SK-N-SH (cell line): ENCODE results near the gene LMBR1. TPM values are rescaled to one million over a fixed set of nuclear protein-coding genes. Genes with fewer than 3 reads are reported as not detected.

ENCODE experiments used
- CTCF ChIA-PET: fragments of 300-600, 350-600 bp; formaldehyde crosslinking; extraction: SDS; loops from one replicate; lab custom pipeline; 2021; lab: Yijun Ruan, JAX
- POLR2A ChIA-PET: fragments of 350-600 bp; sonication (Branson Sonifier 250); formaldehyde crosslinking; extraction: SDS; loops from one replicate; lab custom pipeline; 2020; ENCODE audit warnings: antibody characterized with exemption, inconsistent platforms; lab: Yijun Ruan, JAX
- DNase-seq: peaks from one replicate; pipeline ENCODE4 v3.0.0; 2012
- H2AFZ ChIP-seq: fragments of 200-600 bp; sonication (generic); 2 replicates; pipeline ENCODE4 v1.8.1; 2016; ENCODE audit warnings: antibody characterized with exemption, mild to moderate bottlenecking, low read depth
- H3F3A ChIP-seq: fragments of 200-600 bp; sonication (generic); replicated peaks from 2 replicates; pipeline ENCODE3; 2016; ENCODE audit warnings: antibody characterized with exemption, mild to moderate bottlenecking; ENCODE audit not compliant: insufficient read depth
- H3K27ac ChIP-seq, 2 experiments: fragments of 200-500 bp in 1 of 2; fragments of 200-600 bp in 1 of 2; sonication (Bioruptor generic) in 1 of 2; sonication (generic), shearing (Covaris generic) in 1 of 2; 2 replicates each; pipeline versions ENCODE4 v1.5.1 to v1.6.1; 2014 to 2016; ENCODE audit warnings: low read depth in 2 of 2, inconsistent platforms in 1 of 2, low read length in 1 of 2, mild to moderate bottlenecking in 1 of 2, mixed read lengths in 1 of 2
- H3K27me3 ChIP-seq: fragments of 200-600 bp; sonication (generic), shearing (Covaris generic); 2 replicates; pipeline ENCODE4 v1.6.1; 2016; ENCODE audit warnings: mixed run types; ENCODE audit not compliant: insufficient read depth
- H3K36me3 ChIP-seq, 2 experiments: fragments of 200-500 bp in 1 of 2; fragments of 200-600 bp in 1 of 2; sonication (Bioruptor generic) in 1 of 2; sonication (generic) in 1 of 2; replicated peaks in 1 of 2; 2 replicates each; pipeline versions ENCODE3 to v1.5.1; 2014 to 2016; ENCODE audit warnings: low read length in 1 of 2, mild to moderate bottlenecking in 1 of 2; ENCODE audit not compliant: insufficient read depth in 2 of 2, control insufficient read depth in 1 of 2
- H3K4me1 ChIP-seq, 2 experiments: fragments of 200-500 bp in 1 of 2; fragments of 200-600 bp in 1 of 2; sonication (Bioruptor generic) in 1 of 2; sonication (generic), shearing (Covaris generic) in 1 of 2; 2 replicates each; pipeline versions ENCODE4 v1.5.1 to v1.6.1; 2014 to 2016; ENCODE audit warnings: low read depth in 1 of 2, low read length in 1 of 2, mixed run types in 1 of 2; ENCODE audit not compliant: insufficient read depth in 2 of 2, control insufficient read depth in 1 of 2
- H3K4me2 ChIP-seq: fragments of 200-600 bp; sonication (generic), shearing (Covaris generic); 2 replicates; pipeline ENCODE4 v1.6.1; 2017; ENCODE audit warnings: mixed run types
- H3K4me3 ChIP-seq, 2 experiments: fragments of 200-500 bp in 1 of 2; fragments of 200-600 bp in 1 of 2; sonication (Bioruptor generic) in 1 of 2; sonication (generic), shearing (Covaris generic) in 1 of 2; 2 replicates each; pipeline versions ENCODE4 v1.5.1 to v1.8.1; 2014 to 2016; ENCODE audit warnings: low read depth in 2 of 2, inconsistent platforms in 1 of 2, low read length in 1 of 2, mild to moderate bottlenecking in 1 of 2, mixed read lengths in 1 of 2, moderate library complexity in 1 of 2
- H3K79me2 ChIP-seq: fragments of 200-600 bp; sonication (generic); 2 replicates; pipeline ENCODE4 v1.8.1; 2017; ENCODE audit warnings: mild to moderate bottlenecking; ENCODE audit not compliant: insufficient read depth
- H3K9ac ChIP-seq: fragments of 200-600 bp; sonication (generic); 2 replicates; pipeline ENCODE4 v1.6.1; 2017; ENCODE audit warnings: mixed run types
- H3K9me2 ChIP-seq: fragments of 200-600 bp; sonication (generic); 2 replicates; pipeline ENCODE4 v1.6.1; 2017; ENCODE audit warnings: mixed run types
- H3K9me3 ChIP-seq: fragments of 200-600 bp; sonication (generic); 2 replicates; pipeline ENCODE4 v1.6.1; 2017; ENCODE audit warnings: mixed run types, mild to moderate bottlenecking, moderate library complexity
- H4K20me1 ChIP-seq: fragments of 200-600 bp; sonication (generic); 2 replicates; pipeline ENCODE4 v1.6.1; 2017; ENCODE audit warnings: mild to moderate bottlenecking, mixed run types; ENCODE audit not compliant: insufficient read depth
- CHD2 ChIP-seq: fragments of 150-350 bp; IDR thresholded peaks from 2 replicates; pipeline ENCODE4 v1.6.1; 2018; ENCODE audit warnings: low read length; ENCODE audit not compliant: partially characterized antibody
- EZH2phosphoT487 ChIP-seq: fragments of 200-600 bp; sonication (generic); IDR thresholded peaks from 2 replicates; pipeline ENCODE4 v1.6.1; 2017; ENCODE audit warnings: low read depth, mixed run types, mild to moderate bottlenecking, antibody characterized with exemption, moderate library complexity, borderline replicate concordance
- JUND ChIP-seq: IDR thresholded peaks from 2 replicates; pipeline ENCODE4 v1.4.0; 2012
- MEF2A ChIP-seq: IDR thresholded peaks from 2 replicates; pipeline ENCODE4 v1.4.0; 2012; ENCODE audit warnings: low read depth, borderline replicate concordance
- NFIC ChIP-seq: IDR thresholded peaks from 2 replicates; pipeline ENCODE4 v1.4.0; 2012; ENCODE audit warnings: borderline replicate concordance
- NRF1 ChIP-seq: IDR thresholded peaks from 2 replicates; pipeline ENCODE4 v1.6.1; 2012; ENCODE audit warnings: low read depth, mild to moderate bottlenecking, low read length
- TCF12 ChIP-seq: IDR thresholded peaks from 2 replicates; pipeline ENCODE4 v1.4.0; 2012
- YY1 ChIP-seq: IDR thresholded peaks from 2 replicates; pipeline ENCODE4 v1.4.0; 2012; ENCODE audit warnings: low read depth, mild to moderate bottlenecking
- WGBS: methylation state at CpG from one replicate; pipeline ENCODE4 v1.1.6; 2017; ENCODE audit warnings: low lambda C conversion rate; 5-methylcytosine and 5-hydroxymethylcytosine counted together
- polyA plus RNA-seq, 3 experiments: library from polyadenylated mRNA; depleted of rRNA; stranded (reverse); fragments of >200 nt; gene quantifications; 2 replicates each; pipeline ENCODE4 v1.2.3, GENCODE V29; 2012
- TF ChIP-seq, protein P1 (sequence below): fragments of 150-350 bp; IDR thresholded peaks from 2 replicates; pipeline ENCODE4 v1.6.1; 2017; ENCODE audit warnings: antibody characterized with exemption, low read length, low read depth, borderline replicate concordance
- TF ChIP-seq, protein P2 (sequence below): IDR thresholded peaks from 2 replicates; pipeline ENCODE4 v1.6.1; 2012; ENCODE audit warnings: mild to moderate bottlenecking, low read depth, low read length, moderate library complexity
- TF ChIP-seq, protein P3 (sequence below): fragments of 200-600 bp; sonication (generic); IDR thresholded peaks from 2 replicates; pipeline ENCODE4 v1.6.1; 2017; ENCODE audit warnings: antibody characterized with exemption, mild to moderate bottlenecking, moderate library complexity

Gene LMBR1
- polyA plus RNA-seq, 1 of the 3 experiments (the other 2 are of a cell fraction) = 24.6 TPM

DNA sequence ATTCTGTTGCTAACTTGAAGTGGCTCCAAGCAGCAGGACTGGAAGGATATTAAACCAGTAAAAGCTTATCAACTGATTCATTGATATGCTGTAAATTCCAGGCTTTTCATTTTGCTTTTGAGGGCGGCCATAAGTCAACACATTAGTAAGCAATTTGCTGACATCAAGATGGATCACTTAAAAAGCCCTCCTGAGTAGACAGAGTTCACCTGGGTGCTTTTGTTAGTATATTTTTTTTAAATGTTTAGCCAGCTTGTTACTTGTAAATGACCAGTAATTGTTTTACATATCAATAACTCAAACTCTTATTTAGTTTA lies 225.9 kb downstream of the LMBR1 start:
- H3F3A ChIP-seq = no peaks in the 10 kb centered on the region
- no peak overlapping the region for H2AFZ ChIP-seq
- peaks cover 0 to 6% of the 10 kb centered on the region in 2 experiments; a peak in 2 of 4 replicates for H3K4me1 ChIP-seq
- H3K9ac ChIP-seq = no peak overlapping the region
- no peak overlapping the region for H3K27ac ChIP-seq
- H4K20me1 ChIP-seq = no peaks in the 10 kb centered on the region
- TF ChIP-seq NFIC (no peak), YY1 (no peak), MEF2A (no peak), EZH2phosphoT487 (no peak), JUND (no peak)
- TF ChIP-seq, protein P1, sequence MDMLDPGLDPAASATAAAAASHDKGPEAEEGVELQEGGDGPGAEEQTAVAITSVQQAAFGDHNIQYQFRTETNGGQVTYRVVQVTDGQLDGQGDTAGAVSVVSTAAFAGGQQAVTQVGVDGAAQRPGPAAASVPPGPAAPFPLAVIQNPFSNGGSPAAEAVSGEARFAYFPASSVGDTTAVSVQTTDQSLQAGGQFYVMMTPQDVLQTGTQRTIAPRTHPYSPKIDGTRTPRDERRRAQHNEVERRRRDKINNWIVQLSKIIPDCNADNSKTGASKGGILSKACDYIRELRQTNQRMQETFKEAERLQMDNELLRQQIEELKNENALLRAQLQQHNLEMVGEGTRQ = no peak
- TF ChIP-seq, protein P2, sequence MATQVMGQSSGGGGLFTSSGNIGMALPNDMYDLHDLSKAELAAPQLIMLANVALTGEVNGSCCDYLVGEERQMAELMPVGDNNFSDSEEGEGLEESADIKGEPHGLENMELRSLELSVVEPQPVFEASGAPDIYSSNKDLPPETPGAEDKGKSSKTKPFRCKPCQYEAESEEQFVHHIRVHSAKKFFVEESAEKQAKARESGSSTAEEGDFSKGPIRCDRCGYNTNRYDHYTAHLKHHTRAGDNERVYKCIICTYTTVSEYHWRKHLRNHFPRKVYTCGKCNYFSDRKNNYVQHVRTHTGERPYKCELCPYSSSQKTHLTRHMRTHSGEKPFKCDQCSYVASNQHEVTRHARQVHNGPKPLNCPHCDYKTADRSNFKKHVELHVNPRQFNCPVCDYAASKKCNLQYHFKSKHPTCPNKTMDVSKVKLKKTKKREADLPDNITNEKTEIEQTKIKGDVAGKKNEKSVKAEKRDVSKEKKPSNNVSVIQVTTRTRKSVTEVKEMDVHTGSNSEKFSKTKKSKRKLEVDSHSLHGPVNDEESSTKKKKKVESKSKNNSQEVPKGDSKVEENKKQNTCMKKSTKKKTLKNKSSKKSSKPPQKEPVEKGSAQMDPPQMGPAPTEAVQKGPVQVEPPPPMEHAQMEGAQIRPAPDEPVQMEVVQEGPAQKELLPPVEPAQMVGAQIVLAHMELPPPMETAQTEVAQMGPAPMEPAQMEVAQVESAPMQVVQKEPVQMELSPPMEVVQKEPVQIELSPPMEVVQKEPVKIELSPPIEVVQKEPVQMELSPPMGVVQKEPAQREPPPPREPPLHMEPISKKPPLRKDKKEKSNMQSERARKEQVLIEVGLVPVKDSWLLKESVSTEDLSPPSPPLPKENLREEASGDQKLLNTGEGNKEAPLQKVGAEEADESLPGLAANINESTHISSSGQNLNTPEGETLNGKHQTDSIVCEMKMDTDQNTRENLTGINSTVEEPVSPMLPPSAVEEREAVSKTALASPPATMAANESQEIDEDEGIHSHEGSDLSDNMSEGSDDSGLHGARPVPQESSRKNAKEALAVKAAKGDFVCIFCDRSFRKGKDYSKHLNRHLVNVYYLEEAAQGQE = no peak
- H3K79me2 ChIP-seq = no peaks in the 10 kb centered on the region
- WGBS = 83% methylated on average over 1 of the region's 1 CpG
- no peak overlapping the region for H3K4me3 ChIP-seq
- H3K9me3 ChIP-seq = no peaks in the 10 kb centered on the region
- H3K27me3 ChIP-seq = no peaks in the 10 kb centered on the region
- DNase-seq = no peak
- no peaks in the 10 kb centered on the region for H3K9me2 ChIP-seq
- peaks cover 8 to 31% of the 10 kb centered on the region in 2 experiments for H3K36me3 ChIP-seq
- ChIA-PET POLR2A (no interaction called here), CTCF (interaction anchor here (1.2 to 1.4 kb wide), 3 partner anchors 10 to 148 kb away, joined by 3 read pairs; no protein-coding TSS in a partner anchor)
- no peak overlapping the region for H3K4me2 ChIP-seq

DNA sequence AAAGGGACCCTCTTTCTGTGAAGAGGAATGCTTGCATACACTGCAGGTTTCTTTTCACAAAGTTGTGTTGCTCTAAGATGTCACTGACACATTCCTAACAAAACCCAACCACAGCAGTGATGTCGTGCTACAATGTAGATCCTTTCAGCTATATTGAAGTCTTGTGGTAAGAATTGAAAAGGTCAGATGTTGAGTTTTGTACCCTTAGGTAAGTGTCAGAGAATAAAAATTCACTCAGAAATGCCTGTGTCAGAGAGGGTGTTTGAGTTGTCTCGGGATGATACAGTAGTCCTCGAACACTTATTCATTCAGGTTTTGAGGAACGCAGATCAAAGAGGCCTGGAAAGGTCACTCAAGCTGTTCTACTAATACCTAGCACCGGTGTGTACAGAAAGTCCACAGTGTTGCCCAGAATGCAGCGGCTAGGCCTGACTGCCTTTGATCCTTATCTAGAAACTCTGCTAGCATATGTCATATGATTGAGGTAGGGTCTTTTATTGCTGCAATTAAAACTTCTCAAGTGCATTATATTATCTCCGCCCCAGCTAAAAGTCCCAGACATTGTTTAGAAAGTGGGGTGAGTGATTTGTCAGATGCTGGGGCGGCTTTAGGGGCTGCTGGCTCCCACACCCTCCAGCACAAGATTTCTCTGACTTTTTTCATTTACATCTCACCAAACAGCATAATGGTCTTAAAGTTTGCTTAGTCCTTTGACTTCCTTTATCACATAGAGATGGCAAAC lies 226.4 kb downstream of the LMBR1 start:
- Histone ChIP-seq H3K79me2 (no peaks in the 10 kb centered on the region), H3K9me2 (no peaks in the 10 kb centered on the region), H3K4me3 (no peak overlapping the region), H3K27me3 (no peaks in the 10 kb centered on the region), H3F3A (no peaks in the 10 kb centered on the region), H2AFZ (no peak overlapping the region), H3K4me1 (peaks cover 0 to 6% of the 10 kb centered on the region in 2 experiments; a peak in 2 of 4 replicates), H4K20me1 (no peaks in the 10 kb centered on the region), H3K4me2 (no peak overlapping the region), H3K27ac (no peak overlapping the region; a peak in 1 of 4 replicates), H3K36me3 (peaks cover 4 to 30% of the 10 kb centered on the region in 2 experiments), H3K9me3 (no peaks in the 10 kb centered on the region), H3K9ac (no peak overlapping the region)
- WGBS = 84% methylated on average over 8 of the region's 8 CpGs
- no peak for DNase-seq
- ChIA-PET CTCF (interaction anchor here (1.2 to 1.6 kb wide), 4 partner anchors 9 to 148 kb away, joined by 3 read pairs; no protein-coding TSS in a partner anchor), POLR2A (no interaction called here)
- TF ChIP-seq, protein P3, sequence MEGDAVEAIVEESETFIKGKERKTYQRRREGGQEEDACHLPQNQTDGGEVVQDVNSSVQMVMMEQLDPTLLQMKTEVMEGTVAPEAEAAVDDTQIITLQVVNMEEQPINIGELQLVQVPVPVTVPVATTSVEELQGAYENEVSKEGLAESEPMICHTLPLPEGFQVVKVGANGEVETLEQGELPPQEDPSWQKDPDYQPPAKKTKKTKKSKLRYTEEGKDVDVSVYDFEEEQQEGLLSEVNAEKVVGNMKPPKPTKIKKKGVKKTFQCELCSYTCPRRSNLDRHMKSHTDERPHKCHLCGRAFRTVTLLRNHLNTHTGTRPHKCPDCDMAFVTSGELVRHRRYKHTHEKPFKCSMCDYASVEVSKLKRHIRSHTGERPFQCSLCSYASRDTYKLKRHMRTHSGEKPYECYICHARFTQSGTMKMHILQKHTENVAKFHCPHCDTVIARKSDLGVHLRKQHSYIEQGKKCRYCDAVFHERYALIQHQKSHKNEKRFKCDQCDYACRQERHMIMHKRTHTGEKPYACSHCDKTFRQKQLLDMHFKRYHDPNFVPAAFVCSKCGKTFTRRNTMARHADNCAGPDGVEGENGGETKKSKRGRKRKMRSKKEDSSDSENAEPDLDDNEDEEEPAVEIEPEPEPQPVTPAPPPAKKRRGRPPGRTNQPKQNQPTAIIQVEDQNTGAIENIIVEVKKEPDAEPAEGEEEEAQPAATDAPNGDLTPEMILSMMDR = no peak
- no peak for TF ChIP-seq TCF12
- no peak for TF ChIP-seq CHD2
- TF ChIP-seq NRF1 = no peak
